Measurements from ENCODE around the gene SFMBT1.
"Not testable (repeated sequence)": the region's sequence is repeated elsewhere in the genome, so short reads cannot be mapped to it uniquely, and the experiment has no call there.

Gene SFMBT1

GRCh38 chr3:53056442-53056841 lies 10.6 kb upstream of the SFMBT1 start:
- Histone ChIP-seq H3K4me3 (ENCODE audit: low read length) (no peak overlapping the region), H3K79me2 (ENCODE audit: control insufficient read depth, low read length) (no peaks in the 10 kb centered on the region), H3K4me1 (ENCODE audit: control insufficient read depth, low read length) (no peaks in the 10 kb centered on the region), H3F3A (ENCODE audit: control insufficient read depth, insufficient read depth) (no peaks in the 10 kb centered on the region), H3K27ac (ENCODE audit: low read depth, low read length) (no peak overlapping the region), H3K9me2 (replicated peaks; ENCODE audit: control insufficient read depth, low read length) (no peaks in the 10 kb centered on the region), H3K27me3 (ENCODE audit: control insufficient read depth, low read length) (peaks cover 11% of the 10 kb centered on the region), H3K9me3 (ENCODE audit: control insufficient read depth, insufficient read depth, low read length) (no peaks in the 10 kb centered on the region), H3K4me2 (ENCODE audit: low read length) (no peak overlapping the region), H4K20me1 (ENCODE audit: control insufficient read depth, insufficient read depth, low read depth, low read length) (no peaks in the 10 kb centered on the region), H3K36me3 (ENCODE audit: control insufficient read depth, low read length) (no peaks in the 10 kb centered on the region)
- TF ChIP-seq, protein P1, sequence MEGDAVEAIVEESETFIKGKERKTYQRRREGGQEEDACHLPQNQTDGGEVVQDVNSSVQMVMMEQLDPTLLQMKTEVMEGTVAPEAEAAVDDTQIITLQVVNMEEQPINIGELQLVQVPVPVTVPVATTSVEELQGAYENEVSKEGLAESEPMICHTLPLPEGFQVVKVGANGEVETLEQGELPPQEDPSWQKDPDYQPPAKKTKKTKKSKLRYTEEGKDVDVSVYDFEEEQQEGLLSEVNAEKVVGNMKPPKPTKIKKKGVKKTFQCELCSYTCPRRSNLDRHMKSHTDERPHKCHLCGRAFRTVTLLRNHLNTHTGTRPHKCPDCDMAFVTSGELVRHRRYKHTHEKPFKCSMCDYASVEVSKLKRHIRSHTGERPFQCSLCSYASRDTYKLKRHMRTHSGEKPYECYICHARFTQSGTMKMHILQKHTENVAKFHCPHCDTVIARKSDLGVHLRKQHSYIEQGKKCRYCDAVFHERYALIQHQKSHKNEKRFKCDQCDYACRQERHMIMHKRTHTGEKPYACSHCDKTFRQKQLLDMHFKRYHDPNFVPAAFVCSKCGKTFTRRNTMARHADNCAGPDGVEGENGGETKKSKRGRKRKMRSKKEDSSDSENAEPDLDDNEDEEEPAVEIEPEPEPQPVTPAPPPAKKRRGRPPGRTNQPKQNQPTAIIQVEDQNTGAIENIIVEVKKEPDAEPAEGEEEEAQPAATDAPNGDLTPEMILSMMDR (IDR thresholded peaks at IDR 0.05; ENCODE audit: low read depth, low read length, poor library complexity, severe bottlenecking): no peak
- no peak for TF ChIP-seq EZH2phosphoT487 (IDR thresholded peaks at IDR 0.05; ENCODE audit: borderline replicate concordance, low read length)

- H3F3A ChIP-seq (ENCODE audit: control insufficient read depth, insufficient read depth); H3K4me1 ChIP-seq (ENCODE audit: control insufficient read depth, low read length); H3K27ac ChIP-seq (ENCODE audit: low read depth, low read length); H3K9me2 ChIP-seq (replicated peaks; ENCODE audit: control insufficient read depth, low read length); H3K27me3 ChIP-seq (ENCODE audit: control insufficient read depth, low read length); H4K20me1 ChIP-seq (ENCODE audit: control insufficient read depth, insufficient read depth, low read depth, low read length); H3K79me2 ChIP-seq (ENCODE audit: control insufficient read depth, low read length); H3K36me3 ChIP-seq (ENCODE audit: control insufficient read depth, low read length); H3K9me3 ChIP-seq (ENCODE audit: control insufficient read depth, insufficient read depth, low read length); H3K4me3 ChIP-seq (ENCODE audit: low read length); H3K4me2 ChIP-seq (ENCODE audit: low read length): not testable (repeated sequence)
These were observed 8.4 kb upstream of the SFMBT1 start for GRCh38 chr3:53054233-53054632.

GRCh38 chr3:53051929-53052328 lies 6.1 kb upstream of the SFMBT1 start:
- H3K9me3 ChIP-seq (ENCODE audit: control insufficient read depth, insufficient read depth, low read length): no peaks in the 10 kb centered on the region
- H3K36me3 ChIP-seq (ENCODE audit: control insufficient read depth, low read length): no peaks in the 10 kb centered on the region
- H3F3A ChIP-seq (ENCODE audit: control insufficient read depth, insufficient read depth): peaks cover 8% of the 10 kb centered on the region
- H3K27me3 ChIP-seq (ENCODE audit: control insufficient read depth, low read length): peaks cover 14% of the 10 kb centered on the region
- no peak overlapping the region for H3K4me3 ChIP-seq (ENCODE audit: low read length)
- H3K4me1 ChIP-seq (ENCODE audit: control insufficient read depth, low read length): peaks cover 4% of the 10 kb centered on the region
- H3K79me2 ChIP-seq (ENCODE audit: control insufficient read depth, low read length): no peaks in the 10 kb centered on the region
- TF ChIP-seq EZH2phosphoT487 (IDR thresholded peaks at IDR 0.05; ENCODE audit: borderline replicate concordance, low read length): no peak
- TF ChIP-seq, protein P1 (IDR thresholded peaks at IDR 0.05; ENCODE audit: low read depth, low read length, poor library complexity, severe bottlenecking): no peak
- H3K4me2 ChIP-seq (ENCODE audit: low read length): no peak overlapping the region
- H4K20me1 ChIP-seq (ENCODE audit: control insufficient read depth, insufficient read depth, low read depth, low read length): no peaks in the 10 kb centered on the region
- H3K9me2 ChIP-seq (replicated peaks; ENCODE audit: control insufficient read depth, low read length): no peaks in the 10 kb centered on the region
- H3K27ac ChIP-seq (ENCODE audit: low read depth, low read length): no peak overlapping the region

- Histone ChIP-seq H3K27me3 (ENCODE audit: control insufficient read depth, low read length) (peaks cover 19% of the 10 kb centered on the region), H3K36me3 (ENCODE audit: control insufficient read depth, low read length) (no peaks in the 10 kb centered on the region), H3F3A (ENCODE audit: control insufficient read depth, insufficient read depth) (peaks cover 13% of the 10 kb centered on the region), H3K9me2 (replicated peaks; ENCODE audit: control insufficient read depth, low read length) (no peaks in the 10 kb centered on the region), H3K9me3 (ENCODE audit: control insufficient read depth, insufficient read depth, low read length) (no peaks in the 10 kb centered on the region), H3K4me2 (ENCODE audit: low read length) (no peak overlapping the region), H3K4me1 (ENCODE audit: control insufficient read depth, low read length) (peaks cover 12% of the 10 kb centered on the region), H4K20me1 (ENCODE audit: control insufficient read depth, insufficient read depth, low read depth, low read length) (no peaks in the 10 kb centered on the region), H3K27ac (ENCODE audit: low read depth, low read length) (no peak overlapping the region), H3K79me2 (ENCODE audit: control insufficient read depth, low read length) (no peaks in the 10 kb centered on the region), H3K4me3 (ENCODE audit: low read length) (no peak overlapping the region)
- TF ChIP-seq, protein P1 (IDR thresholded peaks at IDR 0.05; ENCODE audit: low read depth, low read length, poor library complexity, severe bottlenecking): no peak
- no peak for TF ChIP-seq EZH2phosphoT487 (IDR thresholded peaks at IDR 0.05; ENCODE audit: borderline replicate concordance, low read length)
These were observed 4.1 kb upstream of the SFMBT1 start for GRCh38 chr3:53049987-53050386.
